Osteoblast (primary cell): ENCODE data around the gene PRCC. TPM values are rescaled to one million over a fixed set of nuclear protein-coding genes. Genes with fewer than 3 reads are reported as not detected.

Source experiments
- DNase-seq: peaks from one replicate; pipeline ENCODE4 v3.0.0; 2011; ENCODE audit warnings: low spot score, mixed read lengths; ENCODE audit not compliant: insufficient read length; ENCODE audit errors: missing footprints
- H2AFZ ChIP-seq: 2 replicates; pipeline ENCODE4 v1.6.0; 2011; ENCODE audit warnings: mild to moderate bottlenecking, low read length
- H3K27ac ChIP-seq: 2 replicates; pipeline ENCODE4 v1.5.1; 2011; ENCODE audit warnings: mild to moderate bottlenecking, low read depth, low read length, moderate library complexity
- H3K27me3 ChIP-seq: 2 replicates; pipeline ENCODE4 v1.6.0; 2012; ENCODE audit warnings: mild to moderate bottlenecking, control low read depth, inconsistent platforms, low read length, moderate library complexity; ENCODE audit not compliant: insufficient read depth
- H3K36me3 ChIP-seq: 2 replicates; pipeline ENCODE4 v1.5.1; 2011; ENCODE audit warnings: mild to moderate bottlenecking, low read length, control low read depth, moderate library complexity; ENCODE audit not compliant: insufficient read depth
- H3K4me1 ChIP-seq: 2 replicates; pipeline ENCODE4 v1.5.1; 2011; ENCODE audit warnings: mild to moderate bottlenecking, low read length, control low read depth, moderate library complexity; ENCODE audit not compliant: insufficient read depth
- H3K4me2 ChIP-seq: 2 replicates; pipeline ENCODE4 v1.6.0; 2011; ENCODE audit warnings: mild to moderate bottlenecking, low read length; ENCODE audit not compliant: insufficient read depth
- H3K4me3 ChIP-seq: fragments of 200-600 bp; sonication (generic); 3 replicates; pipeline ENCODE4 v1.5.1; 2012; ENCODE audit warnings: mild to moderate bottlenecking, low read length, inconsistent platforms; ENCODE audit not compliant: insufficient read depth
- H3K79me2 ChIP-seq: 2 replicates; pipeline ENCODE4 v1.6.0; 2012; ENCODE audit warnings: mild to moderate bottlenecking, low read length, control low read depth, inconsistent platforms; ENCODE audit not compliant: insufficient read depth
- H3K9me3 ChIP-seq: 2 replicates; pipeline ENCODE4 v1.5.1; 2011; ENCODE audit warnings: low read depth, low read length, control low read depth
- H4K20me1 ChIP-seq: 2 replicates; pipeline ENCODE4 v1.6.0; 2012; ENCODE audit warnings: mild to moderate bottlenecking, low read length, control low read depth; ENCODE audit not compliant: insufficient read depth
- total RNA-seq: library from RNA; depleted of rRNA; stranded (reverse); fragments of >200 nt; gene quantifications from 2 replicates; pipeline ENCODE4 v1.2.3, GENCODE V29; 2012
- TF ChIP-seq, protein P1 (sequence below): IDR thresholded peaks from 2 replicates; pipeline ENCODE4 v1.5.1; 2011; ENCODE audit warnings: mild to moderate bottlenecking, low read depth, low read length, moderate library complexity; ENCODE audit errors: extremely low read depth

The PRCC gene
- total RNA-seq, 1 donor: 22.8 TPM

DNA sequence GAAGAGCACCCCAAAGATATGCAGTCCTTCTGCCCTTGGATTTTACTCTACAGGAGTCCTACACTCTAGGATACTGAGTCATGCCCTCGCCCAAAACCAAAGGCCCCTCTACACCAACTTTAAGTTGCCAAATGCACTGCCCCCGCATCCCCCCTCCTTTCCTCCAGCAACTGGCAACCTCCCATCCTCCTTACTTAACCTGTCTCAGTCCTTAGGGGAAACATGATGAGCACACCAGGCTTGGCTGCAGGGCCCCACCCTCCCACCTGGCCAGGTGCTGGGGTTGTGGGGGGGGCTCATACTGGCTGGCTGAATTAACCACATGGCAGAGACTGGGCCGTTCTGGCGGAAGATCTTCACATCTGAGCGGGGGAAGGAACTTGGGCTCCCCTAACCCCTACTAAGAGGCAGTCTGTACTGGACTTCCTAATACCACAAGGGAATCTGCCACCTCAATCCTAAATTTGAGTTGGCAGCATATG, 17.1 kb upstream of the PRCC start:
- Histone ChIP-seq H4K20me1 (no peaks in the 10 kb centered on the region), H3K36me3 (peaks cover 12% of the 10 kb centered on the region), H3K79me2 (peaks cover 74% of the 10 kb centered on the region), H3K4me2 (peak overlapping the region; percentile 93), H2AFZ (peak overlapping the region; percentile 14), H3K4me3 (peak overlapping the region; percentile 85), H3K27ac (peak overlapping the region; percentile 88), H3K27me3 (no peaks in the 10 kb centered on the region), H3K9me3 (no peaks in the 10 kb centered on the region), H3K4me1 (peaks cover 54% of the 10 kb centered on the region)
- TF ChIP-seq, protein P1, sequence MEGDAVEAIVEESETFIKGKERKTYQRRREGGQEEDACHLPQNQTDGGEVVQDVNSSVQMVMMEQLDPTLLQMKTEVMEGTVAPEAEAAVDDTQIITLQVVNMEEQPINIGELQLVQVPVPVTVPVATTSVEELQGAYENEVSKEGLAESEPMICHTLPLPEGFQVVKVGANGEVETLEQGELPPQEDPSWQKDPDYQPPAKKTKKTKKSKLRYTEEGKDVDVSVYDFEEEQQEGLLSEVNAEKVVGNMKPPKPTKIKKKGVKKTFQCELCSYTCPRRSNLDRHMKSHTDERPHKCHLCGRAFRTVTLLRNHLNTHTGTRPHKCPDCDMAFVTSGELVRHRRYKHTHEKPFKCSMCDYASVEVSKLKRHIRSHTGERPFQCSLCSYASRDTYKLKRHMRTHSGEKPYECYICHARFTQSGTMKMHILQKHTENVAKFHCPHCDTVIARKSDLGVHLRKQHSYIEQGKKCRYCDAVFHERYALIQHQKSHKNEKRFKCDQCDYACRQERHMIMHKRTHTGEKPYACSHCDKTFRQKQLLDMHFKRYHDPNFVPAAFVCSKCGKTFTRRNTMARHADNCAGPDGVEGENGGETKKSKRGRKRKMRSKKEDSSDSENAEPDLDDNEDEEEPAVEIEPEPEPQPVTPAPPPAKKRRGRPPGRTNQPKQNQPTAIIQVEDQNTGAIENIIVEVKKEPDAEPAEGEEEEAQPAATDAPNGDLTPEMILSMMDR: no peak
- DNase-seq: peak; percentile 88

DNA sequence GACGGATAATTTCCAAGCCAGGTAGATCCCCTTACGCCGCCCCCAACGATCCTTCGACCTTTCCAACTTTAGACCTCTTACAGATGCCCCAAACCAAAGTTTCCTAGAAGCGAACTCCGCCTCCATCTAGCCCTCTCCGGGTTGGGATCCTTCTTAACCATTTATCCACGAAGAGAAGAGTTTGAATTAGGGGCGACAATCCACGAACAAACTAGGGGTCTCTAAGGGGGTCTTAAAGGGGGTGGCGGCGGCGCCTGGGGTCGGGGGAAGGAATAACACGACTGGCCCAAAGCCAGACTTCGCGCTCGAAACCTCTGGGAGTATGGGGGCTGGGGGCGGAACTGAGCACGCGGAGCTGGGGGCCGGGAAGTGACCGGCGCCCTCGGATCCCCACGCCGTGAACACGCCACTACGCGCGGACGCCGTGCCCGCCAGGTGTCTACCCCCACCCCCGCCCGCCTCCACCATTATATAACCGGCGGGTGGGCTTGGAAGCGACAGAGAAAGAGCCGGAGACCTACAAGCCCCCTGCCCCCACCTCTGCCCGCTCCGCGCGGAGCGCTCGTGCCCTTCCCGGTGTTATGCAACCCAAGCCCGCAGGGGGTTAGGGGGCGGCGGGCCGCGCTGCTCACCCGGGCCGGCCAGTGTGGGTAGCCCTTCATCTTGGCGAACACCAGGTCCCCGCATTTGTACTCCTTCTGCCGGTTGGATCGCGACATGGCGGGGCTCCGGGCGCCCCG, 16.5 kb upstream of the PRCC start:
- Histone ChIP-seq H3K4me3 (peak overlapping the region; percentile 85), H4K20me1 (no peaks in the 10 kb centered on the region), H3K4me2 (peak overlapping the region; percentile 93), H3K36me3 (peaks cover 9% of the 10 kb centered on the region), H2AFZ (peak overlapping the region; percentile 17), H3K27me3 (no peaks in the 10 kb centered on the region), H3K4me1 (peaks cover 51% of the 10 kb centered on the region), H3K9me3 (no peaks in the 10 kb centered on the region), H3K79me2 (peaks cover 68% of the 10 kb centered on the region), H3K27ac (peak overlapping the region; percentile 88)
- TF ChIP-seq, protein P1: no peak
- DNase-seq: no peak

DNA sequence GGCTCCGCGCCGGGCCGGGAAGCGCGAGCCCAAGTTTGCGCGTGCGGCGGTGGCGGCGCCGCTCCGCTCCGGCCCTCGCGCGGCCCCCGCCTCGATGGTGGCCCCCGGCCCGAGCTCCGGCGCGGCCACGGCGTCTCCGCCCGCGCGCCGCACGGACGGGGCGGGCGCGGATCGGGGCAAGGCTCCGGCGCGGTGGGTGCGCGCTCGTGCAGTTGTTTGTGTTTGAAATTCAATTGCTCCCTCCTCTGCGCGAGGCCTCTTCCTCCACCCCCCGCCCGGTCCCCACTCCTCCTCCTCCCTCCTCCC, 15.9 kb upstream of the PRCC start, which contains the start of gene HDGF:
Gene HDGF (minus strand): TSS at position 225 of the 306 bp plus-strand sequence. CDS start 246 bp downstream, outside the sequence.
- DNase-seq: no peak
- Histone ChIP-seq H3K4me3 (peak within 1 kb of the TSS; percentile 85), H4K20me1 (no peaks in the 10 kb centered on the region), H3K79me2 (peaks cover 63% of the 10 kb centered on the region), H3K4me1 (peaks cover 45% of the 10 kb centered on the region), H3K27ac (peak within 1 kb of the TSS; percentile 88), H3K9me3 (no peaks in the 10 kb centered on the region), H3K36me3 (peaks cover 4% of the 10 kb centered on the region), H2AFZ (peak within 1 kb of the TSS; percentile 87), H3K4me2 (peak within 1 kb of the TSS; percentile 95), H3K27me3 (no peaks in the 10 kb centered on the region)
- TF ChIP-seq, protein P1: no peak

DNA sequence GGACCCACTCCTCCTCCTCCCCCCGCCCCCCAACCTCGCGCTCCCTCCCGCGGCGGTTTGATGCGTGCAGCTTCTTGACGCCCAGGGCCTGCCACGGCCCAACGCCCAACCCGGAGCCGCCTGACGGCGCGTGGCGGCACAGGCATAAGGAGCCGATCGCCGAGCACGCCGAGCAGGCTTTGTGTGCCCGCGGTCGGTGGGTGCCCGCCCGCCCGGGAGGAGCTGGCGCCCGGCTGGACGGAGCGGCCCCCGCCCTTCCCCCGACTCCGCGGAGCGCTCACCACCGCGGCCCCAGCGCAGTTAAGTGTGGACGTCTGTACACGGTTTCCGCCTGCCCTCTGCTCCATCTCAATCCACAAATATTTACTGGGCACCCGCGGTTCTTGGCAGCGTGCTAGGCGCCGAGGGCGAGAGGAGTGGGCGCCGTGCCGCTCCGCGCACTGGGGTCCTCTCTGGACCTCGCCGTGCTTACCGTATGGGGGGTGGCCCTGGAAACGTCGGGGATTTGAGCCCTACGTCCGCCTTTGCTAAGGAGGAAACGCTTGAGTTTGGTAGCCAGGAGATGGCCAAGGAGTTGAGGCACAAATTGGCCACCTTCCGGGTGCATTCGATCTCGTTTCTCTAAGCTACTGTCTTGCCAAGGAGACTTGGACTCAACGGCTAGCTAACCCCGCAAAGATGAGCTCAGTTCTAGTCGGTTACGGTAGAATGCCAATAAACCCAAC, 15.4 kb upstream of the PRCC start:
- H3K4me2 ChIP-seq: peak overlapping the region; percentile 95
- peak overlapping the region; percentile 67 for H3K27ac ChIP-seq
- H3K4me1 ChIP-seq: peaks cover 41% of the 10 kb centered on the region
- TF ChIP-seq, protein P1: no peak
- H4K20me1 ChIP-seq: no peaks in the 10 kb centered on the region
- H3K27me3 ChIP-seq: no peaks in the 10 kb centered on the region
- peak overlapping the region; percentile 87 for H2AFZ ChIP-seq
- H3K9me3 ChIP-seq: no peaks in the 10 kb centered on the region
- peak; percentile 99 for DNase-seq
- peaks cover 4% of the 10 kb centered on the region for H3K36me3 ChIP-seq
- peak overlapping the region; percentile 85 for H3K4me3 ChIP-seq
- H3K79me2 ChIP-seq: peaks cover 57% of the 10 kb centered on the region
